GM12891 (cell line): ENCODE results near the gene PDGFD.

Source experiments
- POLR2A ChIP-seq: IDR thresholded peaks from 2 replicates; pipeline ENCODE4 v1.6.1; 2011; ENCODE audit warnings: low read depth, low read length, control low read depth
- POLR2AphosphoS5 ChIP-seq: IDR thresholded peaks from 2 replicates; pipeline ENCODE4 v1.6.1; 2011; ENCODE audit warnings: low read depth, low read length, control low read depth

DNA sequence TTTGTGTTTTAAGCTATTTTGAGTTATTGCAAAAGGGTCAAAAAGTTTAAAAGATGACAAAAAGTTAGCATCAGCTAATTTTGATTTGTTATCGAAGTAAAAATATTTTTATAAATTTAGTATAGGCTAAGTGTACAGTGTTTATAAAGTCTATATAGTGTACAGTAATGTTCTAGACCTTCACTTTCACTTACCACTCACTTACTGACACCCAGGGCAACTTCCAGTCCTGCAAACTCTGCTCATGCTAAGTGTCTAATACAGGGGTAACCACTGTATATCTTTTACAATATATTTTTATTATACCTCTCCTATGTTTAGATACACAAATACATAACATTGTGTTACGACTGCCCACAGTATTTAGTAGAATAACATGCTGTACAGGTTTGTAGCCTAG is 59.7 kb downstream of the PDGFD start:
- no peak for TF ChIP-seq POLR2AphosphoS5
- TF ChIP-seq POLR2A, result no peak
